H1 (cell line): ENCODE results near the gene ZNF513. TPM values are rescaled to one million over a fixed set of nuclear protein-coding genes. Genes with fewer than 3 reads are reported as not detected.

Source experiments
- SAP30 ChIP-seq: fragments of 300-600 bp; sonication (generic); IDR thresholded peaks from 2 replicates; pipeline ENCODE4 v1.7.1; 2012; ENCODE audit warnings: low read length, moderate library complexity, mild to moderate bottlenecking, inconsistent platforms; ENCODE audit not compliant: insufficient read depth, insufficient replicate concordance
- TBP ChIP-seq: IDR thresholded peaks from 2 replicates; pipeline ENCODE4 v1.6.1; 2011; ENCODE audit warnings: low read depth, low read length, improper control_type of control experiment
- polyA plus RNA-seq, 7 experiments: library from polyadenylated mRNA; depleted of rRNA in 3 of 7; stranded (reverse) in 5 of 7; unstranded in 2 of 7; fragments of >200 nt in 5 of 7; fragments of 200-250 nt in 2 of 7; gene quantifications; 1 replicate in 5 of 7; 2 replicates in 1 of 7; 4 replicates in 1 of 7; pipeline versions ENCODE4 v1.2.1 to v1.2.3, GENCODE V29; 2011 to 2013; ENCODE audit warnings: missing spikeins in 2 of 7, mixed read lengths in 2 of 7
- total RNA-seq: library from RNA; stranded (reverse); fragmentation: NEBNext Ultra II Directional; extraction: Animal tissue kit (Norgen Biotek cat#: 25700); gene quantifications from 2 replicates; pipeline ENCODE4 v1.2.1, GENCODE V29; 2021

The ZNF513 gene
- total and polyA plus RNA-seq, 2 of the 8 experiments (the other 6 are each of a cell fraction or from before 2014, with no cell fraction given), result 17.3 to 29.5 TPM

- peak; percentile 39 for TF ChIP-seq SAP30
- TF ChIP-seq TBP, result no peak
- TF ChIP-seq, all 59 proteins: peak for 4
These were observed 28.2 kb upstream of the ZNF513 start (continued) for GRCh38 chr2:27408601-27409320.
